HL-60 (cell line): Measurements from ENCODE around the gene MYH9.

Source experiments
- DNase-seq, 2 experiments: peaks; one replicate each; pipeline ENCODE4 v3.0.0-alpha.2; 2010 to 2020; ENCODE audit warnings: low read depth in 1 of 2, low spot score in 1 of 2
- H3K27ac ChIP-seq: fragments of 250-450 bp; sonication (Bioruptor Pico); replicated peaks from 2 replicates; pipeline ENCODE4 v1.5.1; 2020; ENCODE audit warnings: mild to moderate bottlenecking, moderate library complexity
- H3K27me3 ChIP-seq: fragments of 250-450 bp; sonication (Bioruptor Pico); 2 replicates; pipeline ENCODE4 v1.5.1; 2021; ENCODE audit warnings: mild to moderate bottlenecking, moderate library complexity; ENCODE audit not compliant: insufficient read depth, poor library complexity, severe bottlenecking
- H3K4me3 ChIP-seq: replicated peaks from 2 replicates; pipeline ENCODE4 v1.5.1; 2011; ENCODE audit warnings: mild to moderate bottlenecking, control low read depth, low read length; ENCODE audit not compliant: insufficient read depth
- GABPA ChIP-seq: IDR thresholded peaks from 2 replicates; pipeline ENCODE4 v1.6.1; 2012; ENCODE audit warnings: low read depth
- POLR2AphosphoS5 ChIP-seq: IDR thresholded peaks from 2 replicates; pipeline ENCODE4 v1.6.1; 2012; ENCODE audit warnings: low read depth
- SPI1 ChIP-seq: IDR thresholded peaks from 2 replicates; pipeline ENCODE4 v1.6.1; 2012; ENCODE audit warnings: low read depth, mild to moderate bottlenecking, borderline replicate concordance
- TF ChIP-seq, protein P1 (sequence below): IDR thresholded peaks from 2 replicates; pipeline ENCODE4 v1.6.1; 2012; ENCODE audit warnings: low read depth; ENCODE audit not compliant: insufficient replicate concordance
- TF ChIP-seq, protein P2 (sequence below): IDR thresholded peaks from one replicate; pipeline ENCODE4 v1.5.1; 2011; ENCODE audit warnings: low read length, control low read depth, inconsistent platforms; ENCODE audit not compliant: insufficient read depth

The MYH9 gene

DNA sequence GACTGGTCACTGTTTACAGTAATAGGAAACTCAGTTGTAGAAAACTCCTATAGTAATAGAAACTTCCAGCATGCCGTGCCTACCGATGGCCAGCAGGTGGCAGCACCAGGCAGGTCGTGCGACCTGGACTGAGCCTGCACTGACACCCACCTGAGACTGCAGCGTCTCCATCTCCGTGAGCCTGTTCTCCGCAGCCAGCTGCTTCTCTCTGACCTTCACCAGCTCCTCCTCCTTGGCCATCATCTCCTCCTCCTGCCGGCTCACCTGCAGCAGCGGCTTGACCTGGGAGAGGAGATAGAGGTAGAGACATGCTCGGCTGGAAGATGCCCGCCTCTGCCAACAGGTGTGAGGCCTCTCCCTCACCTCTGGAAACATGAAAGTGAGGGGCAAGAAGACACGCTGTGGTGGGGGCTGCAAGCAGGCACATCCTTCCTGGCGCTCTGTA is 86.4 kb downstream of the MYH9 start:
- no peaks in the 10 kb centered on the region for H3K27me3 ChIP-seq
- DNase-seq = peak in 1 of 2 experiments; percentile 68
- TF ChIP-seq GABPA (no peak), POLR2AphosphoS5 (peak; percentile 29; the same call in 1 of the 2 replicates), SPI1 (no peak)
- TF ChIP-seq, protein P1, sequence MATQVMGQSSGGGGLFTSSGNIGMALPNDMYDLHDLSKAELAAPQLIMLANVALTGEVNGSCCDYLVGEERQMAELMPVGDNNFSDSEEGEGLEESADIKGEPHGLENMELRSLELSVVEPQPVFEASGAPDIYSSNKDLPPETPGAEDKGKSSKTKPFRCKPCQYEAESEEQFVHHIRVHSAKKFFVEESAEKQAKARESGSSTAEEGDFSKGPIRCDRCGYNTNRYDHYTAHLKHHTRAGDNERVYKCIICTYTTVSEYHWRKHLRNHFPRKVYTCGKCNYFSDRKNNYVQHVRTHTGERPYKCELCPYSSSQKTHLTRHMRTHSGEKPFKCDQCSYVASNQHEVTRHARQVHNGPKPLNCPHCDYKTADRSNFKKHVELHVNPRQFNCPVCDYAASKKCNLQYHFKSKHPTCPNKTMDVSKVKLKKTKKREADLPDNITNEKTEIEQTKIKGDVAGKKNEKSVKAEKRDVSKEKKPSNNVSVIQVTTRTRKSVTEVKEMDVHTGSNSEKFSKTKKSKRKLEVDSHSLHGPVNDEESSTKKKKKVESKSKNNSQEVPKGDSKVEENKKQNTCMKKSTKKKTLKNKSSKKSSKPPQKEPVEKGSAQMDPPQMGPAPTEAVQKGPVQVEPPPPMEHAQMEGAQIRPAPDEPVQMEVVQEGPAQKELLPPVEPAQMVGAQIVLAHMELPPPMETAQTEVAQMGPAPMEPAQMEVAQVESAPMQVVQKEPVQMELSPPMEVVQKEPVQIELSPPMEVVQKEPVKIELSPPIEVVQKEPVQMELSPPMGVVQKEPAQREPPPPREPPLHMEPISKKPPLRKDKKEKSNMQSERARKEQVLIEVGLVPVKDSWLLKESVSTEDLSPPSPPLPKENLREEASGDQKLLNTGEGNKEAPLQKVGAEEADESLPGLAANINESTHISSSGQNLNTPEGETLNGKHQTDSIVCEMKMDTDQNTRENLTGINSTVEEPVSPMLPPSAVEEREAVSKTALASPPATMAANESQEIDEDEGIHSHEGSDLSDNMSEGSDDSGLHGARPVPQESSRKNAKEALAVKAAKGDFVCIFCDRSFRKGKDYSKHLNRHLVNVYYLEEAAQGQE = no peak
- TF ChIP-seq, protein P2, sequence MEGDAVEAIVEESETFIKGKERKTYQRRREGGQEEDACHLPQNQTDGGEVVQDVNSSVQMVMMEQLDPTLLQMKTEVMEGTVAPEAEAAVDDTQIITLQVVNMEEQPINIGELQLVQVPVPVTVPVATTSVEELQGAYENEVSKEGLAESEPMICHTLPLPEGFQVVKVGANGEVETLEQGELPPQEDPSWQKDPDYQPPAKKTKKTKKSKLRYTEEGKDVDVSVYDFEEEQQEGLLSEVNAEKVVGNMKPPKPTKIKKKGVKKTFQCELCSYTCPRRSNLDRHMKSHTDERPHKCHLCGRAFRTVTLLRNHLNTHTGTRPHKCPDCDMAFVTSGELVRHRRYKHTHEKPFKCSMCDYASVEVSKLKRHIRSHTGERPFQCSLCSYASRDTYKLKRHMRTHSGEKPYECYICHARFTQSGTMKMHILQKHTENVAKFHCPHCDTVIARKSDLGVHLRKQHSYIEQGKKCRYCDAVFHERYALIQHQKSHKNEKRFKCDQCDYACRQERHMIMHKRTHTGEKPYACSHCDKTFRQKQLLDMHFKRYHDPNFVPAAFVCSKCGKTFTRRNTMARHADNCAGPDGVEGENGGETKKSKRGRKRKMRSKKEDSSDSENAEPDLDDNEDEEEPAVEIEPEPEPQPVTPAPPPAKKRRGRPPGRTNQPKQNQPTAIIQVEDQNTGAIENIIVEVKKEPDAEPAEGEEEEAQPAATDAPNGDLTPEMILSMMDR = peak; percentile 96
- no peak overlapping the region for H3K4me3 ChIP-seq
- H3K27ac ChIP-seq = no peak overlapping the region

DNA sequence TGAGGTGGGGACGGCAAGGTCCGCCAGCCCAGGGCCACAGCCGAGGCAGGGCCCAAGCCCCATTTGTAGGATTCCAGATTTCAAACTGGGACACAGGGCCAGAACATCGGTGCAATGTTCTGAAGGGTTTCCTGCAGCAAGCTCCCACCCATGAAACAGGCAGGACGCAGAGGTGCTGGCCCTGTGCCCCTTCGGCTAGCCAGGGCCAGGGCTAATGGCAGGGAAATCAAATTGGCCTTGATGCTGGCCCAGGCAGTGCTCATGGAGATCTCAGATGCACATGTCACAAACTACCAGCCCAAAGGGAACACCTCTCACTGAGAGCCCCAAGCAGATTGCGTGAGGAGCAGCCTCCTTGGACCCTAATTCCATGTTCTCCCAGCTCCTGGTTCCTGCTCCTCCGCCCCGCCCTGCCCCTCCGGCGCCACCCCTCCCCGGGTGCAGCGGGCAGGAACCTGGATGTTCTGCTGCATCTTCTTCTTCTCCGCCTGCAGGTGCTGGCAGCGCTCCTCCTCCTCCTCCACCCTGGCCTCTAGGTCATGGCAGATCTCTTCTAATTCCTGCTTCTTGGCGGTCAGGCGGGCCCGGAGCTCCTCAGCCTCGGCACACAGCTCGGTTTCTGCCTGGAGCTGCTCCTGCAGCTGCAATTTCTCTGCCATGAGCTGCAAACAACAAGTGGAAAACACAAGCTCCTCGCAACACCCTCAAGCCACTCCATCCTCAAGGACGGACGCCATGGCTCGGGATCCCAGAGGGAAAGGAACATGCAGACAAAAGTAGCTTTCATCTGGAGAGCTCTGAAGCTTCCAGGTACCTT is 87.2 kb downstream of the MYH9 start:
- TF ChIP-seq SPI1 = no peak
- TF ChIP-seq POLR2AphosphoS5 = no peak
- TF ChIP-seq, protein P2 = no peak
- TF ChIP-seq, protein P1 = no peak
- no peak for TF ChIP-seq GABPA
- H3K27ac ChIP-seq = no peak overlapping the region
- no peak for DNase-seq
- no peaks in the 10 kb centered on the region for H3K27me3 ChIP-seq
- H3K4me3 ChIP-seq = no peak overlapping the region

DNA sequence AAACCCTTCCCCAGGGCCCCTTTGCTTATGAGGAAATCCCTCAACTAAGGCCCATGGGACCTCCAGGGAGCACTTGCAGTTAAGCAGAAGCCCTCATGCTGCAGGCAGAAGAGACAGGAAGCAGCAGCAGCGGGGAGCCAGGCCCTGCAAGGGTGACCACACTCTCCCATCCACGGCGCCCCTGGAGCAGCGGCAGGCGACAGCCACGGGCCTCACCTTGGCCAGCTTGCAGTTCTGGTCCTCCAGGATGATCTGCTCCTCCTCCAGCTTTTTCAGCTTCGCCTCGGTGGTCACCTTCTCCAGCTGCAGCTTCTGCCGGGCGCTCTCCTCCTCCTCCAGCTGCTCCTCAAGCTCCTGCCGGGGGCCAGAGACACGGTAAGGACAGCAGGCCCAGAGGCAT is 87.9 kb downstream of the MYH9 start:
- no peak overlapping the region for H3K4me3 ChIP-seq
- no peaks in the 10 kb centered on the region for H3K27me3 ChIP-seq
- H3K27ac ChIP-seq = no peak overlapping the region
- DNase-seq = no peak
- TF ChIP-seq, protein P2 = no peak
- no peak for TF ChIP-seq SPI1
- TF ChIP-seq GABPA = no peak
- no peak for TF ChIP-seq POLR2AphosphoS5
- TF ChIP-seq, protein P1 = no peak
